DMS79 (cell line): Measurements from ENCODE around the gene GULP1.

Source experiments
- DNase-seq: peaks from one replicate; lab custom pipeline; 2025; lab: John Stamatoyannopoulos, UW

Gene GULP1

DNA sequence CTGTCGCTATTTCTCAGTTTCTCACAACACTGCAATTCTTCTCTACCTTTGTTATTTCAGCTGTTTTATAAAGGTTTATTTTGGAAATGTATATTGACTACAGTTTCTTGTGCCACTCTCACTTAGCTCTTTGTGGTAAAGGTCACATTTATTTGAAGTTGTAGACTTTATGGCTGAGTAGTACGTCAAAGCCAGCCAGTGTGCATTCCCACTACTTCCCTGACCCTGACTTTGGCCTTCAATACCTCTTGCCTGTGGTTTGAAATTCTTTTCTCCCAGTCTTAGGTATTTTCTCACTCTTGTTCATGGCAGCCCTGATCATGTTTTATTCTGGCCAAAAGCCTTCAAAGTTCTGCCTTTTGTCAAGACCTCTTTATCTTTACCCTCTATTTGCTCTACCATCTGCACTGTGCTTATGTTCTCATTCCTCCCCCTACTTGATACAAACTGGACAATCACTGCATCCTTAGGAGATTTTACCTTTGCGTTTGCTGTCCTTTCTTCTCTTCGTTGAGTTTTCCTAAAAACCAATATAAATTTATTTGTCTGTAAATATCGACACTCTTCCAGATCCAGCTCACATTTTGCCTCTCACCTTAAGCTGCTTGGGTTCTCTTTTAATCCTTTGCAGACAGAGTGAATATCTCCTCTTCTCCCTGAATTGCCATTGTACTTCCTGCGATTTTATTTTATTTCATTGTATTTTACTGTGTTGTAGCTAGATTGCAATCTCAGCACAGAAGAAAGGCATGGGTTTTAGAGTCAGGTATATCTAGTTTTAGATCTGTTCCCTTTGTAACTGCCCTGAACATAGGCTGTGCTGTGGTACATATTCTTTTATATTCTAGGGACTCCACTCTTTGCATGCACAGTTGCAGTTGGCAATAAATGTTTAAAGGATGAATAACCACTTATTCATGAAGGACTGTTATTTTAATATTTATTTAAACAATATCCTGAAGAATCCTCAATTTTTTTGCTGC lies 31.2 kb downstream of the GULP1 start:
- no peak for DNase-seq

- DNase-seq, result no peak
Measured at GRCh38 chr2:188324067-188324466, 32.4 kb downstream of the GULP1 start.

DNA sequence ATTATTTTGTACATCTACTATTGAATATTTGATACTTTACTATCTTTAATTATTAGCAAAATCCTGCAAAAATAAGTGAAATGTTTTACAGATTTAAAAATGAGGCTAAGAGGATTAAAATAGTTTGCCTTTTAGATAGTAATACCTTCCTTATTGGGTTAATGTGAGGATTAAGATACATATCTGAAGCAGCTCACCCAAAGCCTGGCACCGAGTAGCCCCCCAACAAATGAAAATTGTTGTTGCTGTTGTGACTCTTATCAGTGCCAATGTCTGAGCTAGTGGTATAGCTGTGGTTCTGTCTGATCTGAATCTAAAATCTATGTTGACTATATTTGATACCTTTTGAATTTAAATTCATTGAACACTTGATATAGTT lies 34.6 kb downstream of the GULP1 start:
- DNase-seq, result no peak

DNA sequence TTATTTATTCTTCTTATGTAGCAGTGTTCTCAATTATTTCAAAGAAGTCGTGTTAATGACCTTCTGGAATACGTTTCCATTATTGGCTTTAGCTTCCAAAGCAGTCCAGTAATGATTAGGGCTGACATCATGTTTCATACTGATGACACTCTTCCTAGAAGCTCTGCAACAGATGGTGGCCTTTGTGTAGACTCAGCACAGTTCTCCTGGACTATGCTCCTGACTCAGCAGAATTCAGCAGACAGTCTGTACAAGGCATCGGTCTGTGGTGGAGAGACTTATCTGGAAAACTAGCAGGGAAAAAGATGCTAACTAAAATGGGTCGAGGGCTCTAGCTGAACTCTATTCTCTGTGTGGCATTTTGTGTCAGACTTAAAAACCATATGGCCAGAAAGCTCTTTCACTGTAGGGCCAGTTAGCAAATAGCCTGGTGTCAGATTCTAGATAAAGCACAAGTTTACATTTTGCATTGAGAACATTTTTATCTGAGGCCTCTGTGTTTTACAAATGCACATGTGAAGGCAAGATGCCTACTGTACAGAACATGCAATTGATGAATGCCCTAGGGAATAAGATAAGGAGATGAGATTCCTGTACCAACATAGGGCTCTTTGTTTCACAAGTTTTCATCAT lies 35.1 kb downstream of the GULP1 start:
- no peak for DNase-seq

- DNase-seq, result no peak
Measured at GRCh38 chr2:188327518-188328213, 36.0 kb downstream of the GULP1 start.

GRCh38 chr2:188328419-188328818 lies 36.7 kb downstream of the GULP1 start:
- DNase-seq, result no peak

GRCh38 chr2:188330316-188331053 lies 38.8 kb downstream of the GULP1 start:
- no peak for DNase-seq

- DNase-seq, result no peak
Measured at GRCh38 chr2:188332619-188333018, 40.9 kb downstream of the GULP1 start.

GRCh38 chr2:188333751-188334524 lies 42.3 kb downstream of the GULP1 start:
- no peak for DNase-seq

GRCh38 chr2:188338463-188338862 lies 46.8 kb downstream of the GULP1 start:
- no peak for DNase-seq

DNA sequence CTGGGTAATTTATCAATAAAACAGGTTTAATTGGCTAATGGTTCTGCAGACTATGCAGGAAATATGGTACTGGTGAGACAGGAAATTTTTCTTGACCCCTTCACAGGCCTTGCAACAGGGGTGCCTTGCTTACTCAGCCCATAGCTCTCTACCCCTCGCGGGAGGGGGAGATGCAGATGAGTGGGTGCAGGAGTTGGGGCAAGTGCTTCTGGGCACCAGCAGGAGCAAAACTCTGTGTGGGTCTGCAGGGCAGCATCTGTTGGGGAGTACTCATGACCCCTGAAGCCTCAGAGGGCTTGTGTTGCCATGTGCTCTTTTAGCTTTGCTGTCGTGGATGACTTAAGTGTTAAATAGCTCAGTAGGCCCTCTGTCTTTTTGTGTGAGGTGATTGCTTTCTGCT lies 48.6 kb downstream of the GULP1 start:
- no peak for DNase-seq

GRCh38 chr2:188345020-188345419 lies 53.3 kb downstream of the GULP1 start:
- DNase-seq, result no peak

DNA sequence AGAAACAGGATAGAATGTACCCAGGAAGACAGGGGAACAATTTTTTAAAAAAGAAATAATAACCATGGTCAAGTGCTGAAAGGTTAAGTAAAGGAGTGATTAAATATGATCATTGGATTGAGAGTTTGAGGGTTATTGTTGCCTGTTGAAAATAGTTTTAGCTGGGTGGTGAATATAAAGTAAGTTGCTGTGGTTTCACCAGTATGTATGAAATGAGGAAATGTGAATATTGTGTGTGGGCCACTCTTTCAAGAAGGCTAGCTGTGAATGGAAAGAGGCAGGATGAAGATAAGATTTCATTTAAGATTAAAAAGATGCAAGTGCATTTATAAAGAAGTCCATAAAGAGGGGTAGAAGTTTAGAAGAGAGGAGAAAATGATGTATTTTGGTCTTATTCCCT lies 53.8 kb downstream of the GULP1 start:
- DNase-seq, result no peak

GRCh38 chr2:188345831-188346458 lies 54.3 kb downstream of the GULP1 start:
- no peak for DNase-seq

- DNase-seq, result no peak
Measured at GRCh38 chr2:188349019-188349418, 57.3 kb downstream of the GULP1 start.

GRCh38 chr2:188353282-188353681 lies 61.6 kb downstream of the GULP1 start:
- no peak for DNase-seq

DNA sequence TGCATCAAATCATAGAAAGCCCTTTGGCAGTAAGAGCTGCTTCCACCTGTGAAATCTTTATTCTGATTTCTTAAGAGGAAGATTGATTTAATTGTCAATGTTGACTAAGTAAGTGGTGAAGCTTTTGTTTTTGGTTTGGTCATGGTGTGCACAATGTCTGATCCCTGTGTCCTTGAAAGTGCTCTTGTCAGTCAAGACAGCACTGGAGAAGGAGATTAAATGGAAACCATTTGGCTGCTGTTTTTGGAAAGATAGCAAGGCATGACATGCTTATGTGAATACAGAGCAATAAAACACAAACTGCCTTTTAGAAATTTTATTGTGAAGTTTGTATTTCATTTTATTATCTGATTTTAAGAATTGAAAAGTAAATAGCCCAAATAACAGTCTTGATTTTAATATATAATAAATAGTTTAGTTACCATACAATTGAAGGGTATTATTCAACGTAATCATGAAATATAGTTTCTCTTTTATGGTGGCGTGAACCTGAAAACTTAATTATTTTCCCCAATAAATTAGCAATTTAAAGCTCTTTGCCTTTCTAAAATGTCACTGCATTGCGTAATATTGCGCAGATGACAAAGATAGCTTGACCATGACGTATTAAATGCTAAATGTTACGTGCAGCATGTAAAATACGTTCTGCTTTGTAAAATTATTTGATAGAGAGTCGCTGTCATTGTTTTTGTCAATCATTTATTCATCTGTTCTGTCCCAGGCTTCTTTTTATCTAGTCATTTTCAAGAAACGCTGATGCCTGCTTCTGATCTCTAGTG lies 69.0 kb downstream of the GULP1 start:
- no peak for DNase-seq

DNA sequence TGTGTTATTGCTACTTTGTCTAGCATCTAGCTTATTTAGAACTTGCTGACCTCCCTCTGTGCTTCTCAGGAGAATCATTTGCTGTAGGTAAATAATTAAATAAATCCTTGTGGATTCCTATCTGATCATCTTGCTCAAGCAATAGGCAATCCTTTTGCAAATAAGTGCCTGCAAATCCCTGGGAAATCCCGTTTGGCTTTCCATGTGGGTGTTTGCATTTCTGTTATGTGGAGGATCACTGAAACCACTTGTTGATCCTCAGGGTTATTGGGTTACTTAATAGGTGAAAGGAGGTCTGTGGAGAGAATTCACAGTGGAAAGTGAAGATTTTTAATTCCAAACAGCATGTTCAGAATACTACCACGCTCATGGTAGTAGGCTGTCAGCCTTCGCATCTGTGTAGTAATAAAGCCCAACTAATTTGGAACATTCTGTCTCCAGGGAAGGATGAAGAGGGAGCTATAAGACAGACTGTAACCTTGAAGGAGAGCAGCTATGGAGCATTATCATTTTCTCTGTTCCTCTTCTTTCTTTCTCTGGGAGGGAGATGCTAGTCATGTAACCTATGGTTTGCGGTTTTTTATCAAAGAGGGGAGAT lies 72.5 kb downstream of the GULP1 start:
- no peak for DNase-seq

DNA sequence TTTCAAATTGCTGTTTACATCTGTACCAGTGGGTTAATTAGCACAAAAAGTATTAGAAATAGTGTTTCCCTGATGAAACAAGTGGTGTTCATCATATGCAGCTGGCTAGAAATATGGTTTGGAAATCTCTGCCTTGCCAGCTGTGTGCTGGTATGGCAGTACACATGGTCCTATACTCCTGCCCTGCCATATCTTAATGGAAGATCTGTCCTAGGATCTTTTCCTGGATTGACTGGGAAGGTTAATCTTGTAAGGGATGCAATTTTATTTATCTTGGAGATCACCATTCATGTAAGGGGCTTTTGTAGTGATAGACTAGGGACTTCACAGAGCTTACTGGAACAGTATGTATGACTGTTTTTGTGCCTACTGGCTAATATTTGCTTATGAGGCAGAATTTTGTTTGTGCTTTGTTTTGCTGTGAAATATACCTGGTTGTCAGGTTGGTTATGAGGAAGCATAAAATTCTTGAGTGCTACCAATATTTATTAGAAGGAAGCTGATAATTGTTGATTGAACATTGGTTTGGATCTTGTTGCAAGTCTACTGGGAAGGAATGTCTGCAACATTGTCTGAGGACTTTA lies 73.5 kb downstream of the GULP1 start:
- no peak for DNase-seq
